Pancreas (tissue), 10 donors: ENCODE data around the gene RNF157. TPM values are rescaled to one million over a fixed set of nuclear protein-coding genes. Genes with fewer than 3 reads are reported as not detected.

Experiments
- ATAC-seq, 4 donors: fragments of 200-7000 bp; cut with Tn5 transposase; one replicate each; pipeline versions ENCODE4 v1.8.0 to v1.9.1; 2020; ENCODE audit warnings: mild to moderate bottlenecking in 4 of 4, moderate library complexity in 4 of 4
- DNase-seq, 6 donors: peaks; one replicate each; pipeline ENCODE4 v3.0.0-alpha.2; 2020
- FAIRE-seq: peaks from 2 replicates; lab custom pipeline; 2012; peaks lifted over from hg19 to GRCh38; lab: Jason Lieb, UNC
- H3K27ac ChIP-seq, 4 donors: fragments of 200-600 bp; sonication (generic); 1 replicate in 3 of 4; 2 replicates in 1 of 4; pipeline versions ENCODE4 v1.5.0 to v1.8.0; 2020
- H3K27me3 ChIP-seq, 4 donors: fragments of 200-600 bp; one replicate each; pipeline ENCODE4 v1.8.0; 2021
- H3K36me3 ChIP-seq, 3 donors: fragments of 200-600 bp; sonication (generic) in 1 of 3; one replicate each; pipeline versions ENCODE4 v1.5.0 to v1.8.0; 2020 to 2021
- H3K4me1 ChIP-seq, 3 donors: fragments of 200-600 bp; one replicate each; pipeline ENCODE4 v1.8.0; 2021
- H3K4me3 ChIP-seq, 4 donors: fragments of 200-600 bp; sonication (generic) in 2 of 4; one replicate each; pipeline versions ENCODE4 v1.5.0 to v1.8.0; 2020 to 2021
- H3K9me3 ChIP-seq, 4 donors: fragments of 200-600 bp; one replicate each; pipeline ENCODE4 v1.8.0; 2021
- CTCF ChIP-seq, 4 donors: fragments of 200-600 bp; sonication (generic) in 3 of 4; IDR thresholded peaks; one replicate each; pipeline versions ENCODE4 v1.5.0 to v1.8.0; 2021; ENCODE audit warnings: antibody characterized with exemption in 4 of 4
- WGBS, 2 donors: extraction: QIAGEN DNeasy Blood & Tissue Kit; methylation state at CpG; one replicate each; pipeline ENCODE4 v1.1.7; 2013; 5-methylcytosine and 5-hydroxymethylcytosine counted together
- intact Hi-C, 3 donors: fragments of 100-400 bp; cut with DNase I; formaldehyde crosslinking; loops; one replicate each; pipeline versions ENCODE4 v1.11.1 to v1.14.2; 2022
- polyA plus RNA-seq, 2 donors: library from polyadenylated mRNA; stranded (reverse); fragments of 200-250 nt; gene quantifications; one replicate each; pipeline ENCODE4 v1.2.3, GENCODE V29; 2013
- total RNA-seq, 6 donors: library from RNA; stranded (reverse); fragmentation: NEBNext Ultra II Directional in 4 of 6; extraction: Animal tissue kit (Norgen Biotek cat#: 25700) in 4 of 6; gene quantifications; one replicate each; pipeline versions ENCODE4 v1.2.1 to v1.2.4, GENCODE V29; 2021 to 2023
- donor health status: healthy with polysubstance abuse.
- donor health status: DM: no; HTN: no; CAD: no; lungs with moderate emphysema.
- donor health status: DM: no; HTN: no; CAD: no.
- donor health status: control.
- donor health status: control.
- donor health status: Bipolar disorder and iron deficiency.
- donor health status: DM: yes; HTN: yes; CAD: no.
- donor health status: DM: no; HTN: no; CAD: no.
- donor health status: DM: no; HTN: no; CAD: no.
- donor health status: DM: yes; HTN: yes; CAD: no.

Gene RNF157
- total and polyA plus RNA-seq, 8 donors = 0.87 to 6.4 (median 3.3) TPM

- no peak overlapping the region for H3K27ac ChIP-seq
- no peaks in the 10 kb centered on the region for H3K27me3 ChIP-seq
- H3K9me3 ChIP-seq = no peaks in the 10 kb centered on the region
- 76 to 79% methylated on average over 10 of the region's 10 CpGs for WGBS, 2 donors
- TF ChIP-seq CTCF (IDR thresholded peaks at IDR 0.05) = no peak
- no peaks in the 10 kb centered on the region for H3K36me3 ChIP-seq
- FAIRE-seq (no peak), DNase-seq (no peak), ATAC-seq (no peak)
- H3K4me1 ChIP-seq = no peaks in the 10 kb centered on the region
- no peak overlapping the region for H3K4me3 ChIP-seq
- intact Hi-C loops = loop anchor here in 1 of 3 donors (5.0 kb wide), 1 partner anchor 38 kb away; no protein-coding TSS in a partner anchor
Measured at GRCh38 chr17:76154936-76155845, 85.1 kb downstream of the RNF157 start.

- no peaks in the 10 kb centered on the region for H3K9me3 ChIP-seq
- WGBS, 2 donors = 78 to 87% methylated on average over 3 of the region's 3 CpGs
- no peaks in the 10 kb centered on the region for H3K36me3 ChIP-seq
- FAIRE-seq (no peak), DNase-seq (no peak), ATAC-seq (no peak)
- H3K4me3 ChIP-seq = no peak overlapping the region
- no peak for TF ChIP-seq CTCF (IDR thresholded peaks at IDR 0.05)
- H3K27me3 ChIP-seq = no peaks in the 10 kb centered on the region
- no peak overlapping the region for H3K27ac ChIP-seq
- intact Hi-C loops = loop anchor here in 1 of 3 donors (5.0 kb wide), 1 partner anchor 37 kb away; no protein-coding TSS in a partner anchor
- H3K4me1 ChIP-seq = no peaks in the 10 kb centered on the region
Measured at GRCh38 chr17:76154292-76154691, 86.0 kb downstream of the RNF157 start.

GRCh38 chr17:76153640-76154039, 86.7 kb downstream of the RNF157 start:
- ATAC-seq (peak in 1 of 4 donors; percentile 18), DNase-seq (no peak), FAIRE-seq (no peak)
- intact Hi-C loops = loop anchor here in 1 of 3 donors (5.0 kb wide), 1 partner anchor 36 kb away; no protein-coding TSS in a partner anchor
- no peak for TF ChIP-seq CTCF (IDR thresholded peaks at IDR 0.05)
- Histone ChIP-seq H3K9me3 (no peaks in the 10 kb centered on the region), H3K27ac (no peak overlapping the region), H3K4me3 (no peak overlapping the region), H3K27me3 (no peaks in the 10 kb centered on the region), H3K36me3 (no peaks in the 10 kb centered on the region), H3K4me1 (no peaks in the 10 kb centered on the region)
- WGBS, 2 donors = 61 to 67% methylated on average over 5 of the region's 5 CpGs

GRCh38 chr17:76153202-76153601, 87.1 kb downstream of the RNF157 start:
- WGBS, 2 donors = 83 to 84% methylated on average over 9 of the region's 9 CpGs
- H3K27ac ChIP-seq = no peak overlapping the region
- intact Hi-C loops = loop anchor here in 1 of 3 donors (5.0 kb wide), 1 partner anchor 36 kb away; no protein-coding TSS in a partner anchor
- H3K27me3 ChIP-seq = no peaks in the 10 kb centered on the region
- DNase-seq (no peak), ATAC-seq (no peak), FAIRE-seq (no peak)
- no peaks in the 10 kb centered on the region for H3K9me3 ChIP-seq
- no peaks in the 10 kb centered on the region for H3K4me1 ChIP-seq
- no peaks in the 10 kb centered on the region for H3K36me3 ChIP-seq
- no peak for TF ChIP-seq CTCF (IDR thresholded peaks at IDR 0.05)
- no peak overlapping the region for H3K4me3 ChIP-seq
